ENCODE data around the gene PHF12. TPM values are rescaled to one million over a fixed set of nuclear protein-coding genes. Genes with fewer than 3 reads are reported as not detected.

The PHF12 gene
- total and polyA plus RNA-seq, 2 of the 4 experiments (the other 2 are of a cell fraction) = 24.4 to 25.6 TPM

DNA sequence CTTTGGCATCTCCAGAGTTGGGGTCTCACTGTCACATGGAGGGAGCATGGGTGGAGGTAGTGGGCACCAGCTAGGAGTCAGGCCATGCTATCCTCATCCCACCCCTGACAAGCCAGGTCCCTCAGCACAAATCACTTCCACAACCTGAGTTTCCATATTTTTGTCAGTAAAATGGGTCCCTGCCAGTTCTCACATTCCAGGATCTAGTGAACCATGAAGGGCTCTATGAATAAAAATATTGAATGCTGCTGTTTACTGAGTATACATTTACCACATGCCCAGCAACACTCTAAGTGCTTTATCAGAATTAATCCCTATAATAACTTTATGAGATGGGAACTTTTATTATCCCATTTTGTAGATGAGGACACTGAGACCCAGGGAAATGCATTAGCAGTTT, 37.7 kb upstream of the PHF12 start:
- no peak overlapping the region for H4K8ac ChIP-seq (ENCODE audit: low read depth in 2 of 2, low read length in 2 of 2)
- no peaks in the 10 kb centered on the region for H3K79me1 ChIP-seq (ENCODE audit: low read depth in 1 of 2, low read length in 2 of 2)
- dilution Hi-C loops (cut with HindIII; ENCODE audit: low sequenced_read_pairs, unreplicated experiment) (no loop called here), in situ Hi-C loops (cut with MboI; ENCODE audit: low sequenced_read_pairs) (no loop called here), intact Hi-C loops (cut with micrococcal nuclease) (no loop called here)
- H3K36me3 ChIP-seq (ENCODE audit: control insufficient read depth, insufficient read depth, low read length) = no peaks in the 10 kb centered on the region
- no peak overlapping the region for H2AK9ac ChIP-seq (replicated peaks; ENCODE audit: low read depth, low read length, poor library complexity)
- BruUV-seq (replicated peaks) = no TSS peak
- ChIA-PET POLR2A (ENCODE audit: unreplicated experiment) (no interaction called here), CTCF (no interaction called here)
- TF ChIP-seq, protein P1, sequence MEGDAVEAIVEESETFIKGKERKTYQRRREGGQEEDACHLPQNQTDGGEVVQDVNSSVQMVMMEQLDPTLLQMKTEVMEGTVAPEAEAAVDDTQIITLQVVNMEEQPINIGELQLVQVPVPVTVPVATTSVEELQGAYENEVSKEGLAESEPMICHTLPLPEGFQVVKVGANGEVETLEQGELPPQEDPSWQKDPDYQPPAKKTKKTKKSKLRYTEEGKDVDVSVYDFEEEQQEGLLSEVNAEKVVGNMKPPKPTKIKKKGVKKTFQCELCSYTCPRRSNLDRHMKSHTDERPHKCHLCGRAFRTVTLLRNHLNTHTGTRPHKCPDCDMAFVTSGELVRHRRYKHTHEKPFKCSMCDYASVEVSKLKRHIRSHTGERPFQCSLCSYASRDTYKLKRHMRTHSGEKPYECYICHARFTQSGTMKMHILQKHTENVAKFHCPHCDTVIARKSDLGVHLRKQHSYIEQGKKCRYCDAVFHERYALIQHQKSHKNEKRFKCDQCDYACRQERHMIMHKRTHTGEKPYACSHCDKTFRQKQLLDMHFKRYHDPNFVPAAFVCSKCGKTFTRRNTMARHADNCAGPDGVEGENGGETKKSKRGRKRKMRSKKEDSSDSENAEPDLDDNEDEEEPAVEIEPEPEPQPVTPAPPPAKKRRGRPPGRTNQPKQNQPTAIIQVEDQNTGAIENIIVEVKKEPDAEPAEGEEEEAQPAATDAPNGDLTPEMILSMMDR (conservative IDR thresholded peaks at IDR 0.05; ENCODE audit: low read depth, low read length) = no peak
- TF ChIP-seq CEBPB (IDR thresholded peaks at IDR 0.05; ENCODE audit: low read depth, low read length) (no peak), RAD21 (IDR thresholded peaks at IDR 0.05; ENCODE audit: low read length) (no peak), BHLHE40 (IDR thresholded peaks at IDR 0.05; ENCODE audit: low read depth, low read length) (no peak)
- H3K14ac ChIP-seq (replicated peaks; ENCODE audit: low read depth, low read length) = no peak overlapping the region
- H3K56ac ChIP-seq (ENCODE audit: extremely low read depth, insufficient read depth, low read length) = no peak overlapping the region
- no peak overlapping the region for H4K91ac ChIP-seq (ENCODE audit: insufficient read depth, low read depth, low read length)
- H4K5ac ChIP-seq (ENCODE audit: low read depth, low read length) = no peak overlapping the region
- no peak overlapping the region for H3K4me2 ChIP-seq (ENCODE audit: low read depth, low read length)
- H3K4ac ChIP-seq (ENCODE audit: low read depth, low read length) = no peak overlapping the region
- no peaks in the 10 kb centered on the region for H3K4me1 ChIP-seq (ENCODE audit: control insufficient read depth, insufficient read depth, low read length)
- no peak overlapping the region for H2BK120ac ChIP-seq (ENCODE audit: low read depth, low read length)
- no peak overlapping the region for H3K18ac ChIP-seq (ENCODE audit: low read depth, low read length)
- no peak overlapping the region for H3K23ac ChIP-seq (ENCODE audit: low read depth, low read length)
- no peaks in the 10 kb centered on the region for H4K20me1 ChIP-seq (ENCODE audit: insufficient read depth, low read length)
- H3K27ac ChIP-seq (ENCODE audit: insufficient read depth, low read length) = no peak overlapping the region
- no peak overlapping the region for H3K9ac ChIP-seq (ENCODE audit: low read depth, low read length)
- peaks cover 59% of the 10 kb centered on the region for H3K27me3 ChIP-seq (ENCODE audit: control insufficient read depth, insufficient read depth, low read length)
- no peak overlapping the region for H2BK20ac ChIP-seq (ENCODE audit: low read depth, low read length)
- no peaks in the 10 kb centered on the region for H3K9me3 ChIP-seq (ENCODE audit: control insufficient read depth, insufficient read depth, low read length)
- no peak overlapping the region for H2BK5ac ChIP-seq (ENCODE audit: low read depth, low read length, poor library complexity, severe bottlenecking)
- H2AK5ac ChIP-seq (ENCODE audit: low read depth, low read length) = no peak overlapping the region
- H2AFZ ChIP-seq (replicated peaks; ENCODE audit: low read length, poor library complexity) = no peak overlapping the region
- DNase-seq (no peak), ATAC-seq (ENCODE audit: low read depth) (no peak)
- H3K9me1 ChIP-seq (ENCODE audit: insufficient read depth, low read length) = 0 out of 2 replicates have a peak, but pooled peaks cover 2% of the 10 kb centered on the region
- H2BK15ac ChIP-seq (ENCODE audit: low read depth, low read length) = no peak overlapping the region
- H3K4me3 ChIP-seq (ENCODE audit: insufficient read depth, low read depth, low read length) = no peak overlapping the region
